GM18867 (cell line): ENCODE measurements around the gene MAPK8IP1.

Experiments
- ATAC-seq: cut with Tn5 transposase; IDR thresholded peaks from one replicate; pipeline ENCODE4 v1.9.1; 2021; ENCODE audit warnings: mild to moderate bottlenecking, moderate library complexity; ENCODE audit not compliant: unreplicated experiment

Gene MAPK8IP1

DNA sequence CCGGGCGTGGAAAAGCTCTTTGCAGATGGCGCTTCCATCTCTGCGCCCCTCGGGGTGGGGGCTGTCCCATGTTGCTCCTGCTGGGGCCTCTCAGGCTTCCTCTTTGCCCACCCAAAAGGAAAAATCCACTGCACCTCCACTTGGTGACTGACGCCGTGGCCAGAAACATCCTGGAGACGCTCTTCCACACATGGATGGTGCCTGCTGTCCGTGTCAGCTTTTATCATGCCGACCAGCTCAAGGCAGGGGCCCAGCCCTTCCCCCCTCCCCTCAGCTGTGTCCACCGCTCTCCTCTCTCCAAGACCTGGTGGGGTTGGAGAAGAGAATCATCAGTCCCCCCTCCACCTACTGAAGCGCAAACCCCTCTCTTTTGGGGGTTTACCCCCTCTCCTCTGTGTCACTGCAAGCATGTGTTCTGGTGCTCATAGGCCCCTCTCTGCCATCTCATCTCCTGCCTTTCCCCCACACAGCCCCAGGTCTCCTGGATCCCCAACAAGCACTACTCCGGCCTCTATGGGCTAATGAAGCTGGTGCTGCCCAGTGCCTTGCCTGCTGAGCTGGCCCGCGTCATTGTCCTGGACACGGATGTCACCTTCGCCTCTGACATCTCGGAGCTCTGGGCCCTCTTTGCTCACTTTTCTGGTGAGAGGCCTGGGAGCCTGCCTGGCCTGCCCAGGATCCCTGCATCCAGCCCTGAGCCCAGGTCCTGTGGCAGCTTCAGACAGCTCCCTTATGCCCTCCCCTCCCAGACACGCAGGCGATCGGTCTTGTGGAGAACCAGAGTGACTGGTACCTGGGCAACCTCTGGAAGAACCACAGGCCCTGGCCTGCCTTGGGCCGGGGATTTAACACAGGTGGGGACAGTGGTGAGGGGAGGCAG is 38.8 kb downstream of the MAPK8IP1 start:
- ATAC-seq: no peak

DNA sequence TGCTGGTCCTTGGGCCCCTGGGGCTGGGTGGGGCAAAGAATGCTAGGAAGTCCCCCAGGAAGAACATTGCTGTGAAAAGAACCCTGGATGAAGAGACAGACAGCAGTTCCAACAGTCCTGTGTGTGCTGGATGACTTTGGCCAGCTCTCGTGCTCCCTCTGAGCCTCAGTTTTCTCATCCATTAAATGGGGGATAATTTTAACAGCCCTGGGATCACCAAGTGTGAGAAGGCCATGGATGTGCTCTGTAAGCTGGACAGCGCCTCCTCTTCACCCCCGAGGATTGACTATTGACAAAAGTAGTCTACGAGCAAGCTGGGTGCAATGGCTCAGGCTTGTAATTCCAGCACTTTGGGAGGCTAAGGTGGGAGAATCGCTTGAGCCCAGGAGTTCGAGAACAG is 39.5 kb downstream of the MAPK8IP1 start:
- ATAC-seq: no peak

DNA sequence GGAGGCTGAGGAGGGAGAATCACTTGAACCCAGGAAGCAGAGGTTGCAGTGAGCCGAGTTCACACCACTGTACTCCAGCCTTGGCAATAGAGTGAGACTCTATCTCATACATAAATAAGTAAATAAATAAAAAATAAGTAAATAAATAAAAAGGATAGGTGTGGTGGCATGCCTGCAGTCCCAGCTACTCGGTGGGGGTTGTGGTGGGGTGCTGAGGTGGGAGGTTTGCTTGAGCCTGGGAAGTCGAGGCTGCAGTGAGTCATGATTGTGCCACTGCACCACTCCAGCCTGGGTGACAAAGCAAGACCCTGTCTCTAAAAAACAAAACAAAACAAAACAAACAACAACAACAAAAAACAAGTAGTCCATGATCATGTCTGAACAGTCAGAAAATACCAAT is 40.1 kb downstream of the MAPK8IP1 start:
- ATAC-seq: no peak

DNA sequence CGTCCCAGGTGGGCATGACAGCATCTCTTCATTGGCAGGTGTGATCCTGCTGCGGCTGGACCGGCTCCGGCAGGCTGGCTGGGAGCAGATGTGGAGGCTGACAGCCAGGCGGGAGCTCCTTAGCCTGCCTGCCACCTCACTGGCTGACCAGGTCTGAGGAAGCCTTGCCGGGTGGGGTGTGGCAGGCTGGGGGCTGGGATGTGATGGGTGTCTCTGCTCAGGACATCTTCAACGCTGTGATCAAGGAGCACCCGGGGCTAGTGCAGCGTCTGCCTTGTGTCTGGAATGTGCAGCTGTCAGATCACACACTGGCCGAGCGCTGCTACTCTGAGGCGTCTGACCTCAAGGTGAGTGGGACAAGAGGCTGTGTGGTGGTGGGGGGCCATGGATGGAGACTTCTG is 40.5 kb downstream of the MAPK8IP1 start:
- ATAC-seq: no peak

DNA sequence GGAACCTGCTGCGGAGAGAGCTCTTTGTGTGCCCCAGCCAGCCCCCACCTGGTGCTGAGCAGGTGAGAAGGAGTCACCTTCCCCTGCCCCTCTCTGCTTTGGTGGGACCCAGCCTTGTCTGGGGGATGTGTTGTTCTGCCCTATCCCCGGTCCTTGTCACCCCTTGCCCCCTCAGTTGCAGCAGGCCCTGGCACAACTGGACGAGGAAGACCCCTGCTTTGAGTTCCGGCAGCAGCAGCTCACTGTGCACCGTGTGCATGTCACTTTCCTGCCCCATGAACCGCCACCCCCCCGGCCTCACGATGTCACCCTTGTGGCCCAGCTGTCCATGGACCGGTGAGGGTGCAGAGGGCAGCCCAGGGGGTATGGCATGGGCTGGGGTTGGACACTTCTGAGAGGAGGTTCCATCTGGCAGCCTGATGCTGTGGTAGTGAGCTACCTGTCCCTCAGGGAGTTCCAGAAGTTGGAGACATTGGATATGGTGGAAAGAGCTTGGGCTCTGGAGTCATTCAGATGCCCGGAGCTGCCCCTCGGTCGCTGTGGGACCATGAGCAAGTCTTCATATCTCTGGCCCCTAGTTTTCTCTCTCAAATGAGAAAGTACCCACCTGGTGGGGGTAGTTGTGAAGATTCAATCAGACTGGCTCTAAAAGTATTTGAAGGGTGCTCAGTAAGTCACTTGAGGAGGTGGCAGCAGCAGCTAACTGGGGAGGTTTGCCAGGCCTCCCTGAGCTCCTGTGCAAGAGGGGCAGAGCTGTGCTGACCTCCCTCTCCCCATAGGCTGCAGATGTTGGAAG is 41.3 kb downstream of the MAPK8IP1 start:
- no peak for ATAC-seq

DNA sequence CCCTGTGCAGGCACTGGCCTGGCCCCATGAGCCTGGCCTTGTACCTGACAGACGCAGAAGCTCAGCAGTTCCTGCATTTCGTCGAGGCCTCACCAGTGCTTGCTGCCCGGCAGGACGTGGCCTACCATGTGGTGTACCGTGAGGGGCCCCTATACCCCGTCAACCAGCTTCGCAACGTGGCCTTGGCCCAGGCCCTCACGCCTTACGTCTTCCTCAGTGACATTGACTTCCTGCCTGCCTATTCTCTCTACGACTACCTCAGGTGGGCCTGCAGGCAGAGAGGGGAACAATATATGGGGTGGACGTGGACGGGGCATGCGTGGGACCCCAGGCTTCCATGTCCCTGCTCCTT is 41.9 kb downstream of the MAPK8IP1 start:
- no peak for ATAC-seq

DNA sequence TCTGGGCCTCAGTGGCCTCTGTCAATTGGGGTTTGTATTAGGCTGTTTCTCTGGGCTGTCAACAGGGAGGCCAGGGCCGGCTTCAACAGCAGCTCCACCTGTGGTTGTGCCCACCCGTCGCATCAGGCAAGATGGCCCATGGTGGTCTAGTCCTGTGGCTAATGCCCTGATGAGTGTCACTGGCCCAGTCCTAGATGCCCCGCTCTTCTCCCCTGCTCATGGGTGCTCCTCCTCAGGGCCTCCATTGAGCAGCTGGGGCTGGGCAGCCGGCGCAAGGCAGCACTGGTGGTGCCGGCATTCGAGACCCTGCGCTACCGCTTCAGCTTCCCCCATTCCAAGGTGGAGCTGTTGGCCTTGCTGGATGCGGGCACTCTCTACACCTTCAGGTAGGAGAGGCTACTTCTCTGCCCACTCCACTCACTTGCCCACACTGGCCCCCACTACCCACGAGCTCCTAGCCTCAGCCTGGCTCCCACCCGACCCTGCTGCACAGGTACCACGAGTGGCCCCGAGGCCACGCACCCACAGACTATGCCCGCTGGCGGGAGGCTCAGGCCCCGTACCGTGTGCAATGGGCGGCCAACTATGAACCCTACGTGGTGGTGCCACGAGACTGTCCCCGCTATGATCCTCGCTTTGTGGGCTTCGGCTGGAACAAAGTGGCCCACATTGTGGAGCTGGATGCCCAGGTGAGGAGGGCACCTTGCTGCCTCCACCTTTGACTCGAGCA is 42.4 kb downstream of the MAPK8IP1 start:
- ATAC-seq: no peak

DNA sequence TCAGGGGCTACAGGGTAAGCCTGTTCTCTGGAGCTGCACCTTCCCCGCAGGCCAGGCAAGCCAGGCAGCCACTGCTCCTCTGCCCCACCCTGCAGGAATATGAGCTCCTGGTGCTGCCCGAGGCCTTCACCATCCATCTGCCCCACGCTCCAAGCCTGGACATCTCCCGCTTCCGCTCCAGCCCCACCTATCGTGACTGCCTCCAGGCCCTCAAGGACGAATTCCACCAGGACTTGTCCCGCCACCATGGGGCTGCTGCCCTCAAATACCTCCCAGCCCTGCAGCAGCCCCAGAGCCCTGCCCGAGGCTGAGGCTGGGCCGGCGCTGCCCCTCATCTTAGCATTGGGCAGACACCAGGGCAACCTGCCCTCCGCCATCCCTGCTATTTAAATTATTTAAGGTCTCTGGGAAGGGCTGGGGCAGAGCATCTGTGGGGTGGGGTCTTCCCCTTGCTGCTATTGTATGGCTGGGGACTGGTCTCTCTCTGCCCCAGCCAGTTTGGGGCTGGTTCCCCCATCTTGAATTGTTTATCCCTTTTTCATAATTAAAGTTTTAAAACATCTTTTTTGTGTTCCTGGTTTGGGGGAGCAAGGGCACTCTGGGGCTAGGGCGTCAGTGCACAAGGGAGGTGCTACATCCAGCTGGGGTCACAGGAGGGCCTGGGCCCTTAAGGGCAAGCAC is 43.2 kb downstream of the MAPK8IP1 start:
- ATAC-seq: no peak

DNA sequence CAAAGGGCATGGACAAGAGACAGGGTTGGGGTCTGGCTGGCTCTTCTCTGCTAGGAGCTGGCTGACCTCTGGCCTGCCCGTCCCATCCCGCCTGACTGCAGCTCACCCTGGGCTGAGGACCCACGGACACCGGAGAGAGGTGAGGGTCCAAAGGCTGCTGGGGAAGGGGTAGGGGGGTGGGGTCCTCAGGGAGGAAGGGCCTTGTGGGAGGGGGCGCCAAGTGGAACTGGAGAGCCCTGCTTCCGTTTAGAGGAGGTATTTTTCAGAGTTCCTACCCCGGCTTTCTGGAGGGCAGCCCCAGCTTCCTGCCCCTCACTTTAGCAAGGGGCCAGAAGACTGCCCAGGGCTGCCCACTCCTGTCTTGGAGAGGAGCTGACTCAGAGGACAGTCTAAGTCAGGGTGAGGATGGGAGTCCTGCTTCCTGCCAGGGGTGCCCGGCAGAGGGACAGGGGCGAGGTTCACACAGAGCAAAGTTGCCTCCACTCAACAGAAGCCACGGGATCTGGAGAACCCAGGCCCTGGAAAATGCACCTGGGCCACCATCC is 44.1 kb downstream of the MAPK8IP1 start:
- no peak for ATAC-seq

DNA sequence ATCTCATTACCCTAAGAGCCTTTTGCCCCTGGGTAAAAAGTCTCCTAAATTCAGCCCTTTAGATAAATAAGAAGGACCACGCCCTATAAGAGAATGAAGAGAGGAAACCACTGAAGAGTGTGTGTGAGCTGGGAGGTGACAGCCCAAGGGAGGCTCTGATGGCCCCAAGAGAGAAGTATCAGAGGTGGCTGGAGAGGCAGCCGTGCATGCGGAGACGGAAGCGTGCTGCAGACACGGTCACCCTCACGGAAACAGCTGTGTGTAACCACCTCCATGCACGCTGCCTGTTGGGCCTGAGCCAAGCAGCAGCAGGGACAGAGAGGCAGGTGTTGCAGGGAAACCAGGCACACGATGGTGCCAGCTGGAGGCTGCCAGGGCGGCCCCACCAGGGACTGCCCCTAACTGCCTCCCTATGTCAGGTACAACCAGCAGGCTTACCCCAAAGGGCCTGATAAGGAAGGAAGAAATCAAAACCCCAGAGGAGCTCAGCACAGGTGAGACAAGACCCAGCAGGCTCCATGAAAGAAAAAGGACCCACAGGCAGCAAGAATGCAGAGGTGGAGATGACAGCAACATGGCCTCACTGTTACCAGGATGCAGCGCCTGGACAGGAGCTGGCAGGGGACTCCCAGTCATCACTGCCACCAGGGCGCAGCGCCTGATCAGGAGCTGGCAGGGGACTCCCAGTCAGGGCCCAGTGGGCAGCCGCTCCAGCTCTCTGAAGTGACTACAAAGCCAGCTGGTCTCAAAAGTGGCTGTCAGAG is 44.8 kb downstream of the MAPK8IP1 start:
- ATAC-seq: peak; percentile 95

DNA sequence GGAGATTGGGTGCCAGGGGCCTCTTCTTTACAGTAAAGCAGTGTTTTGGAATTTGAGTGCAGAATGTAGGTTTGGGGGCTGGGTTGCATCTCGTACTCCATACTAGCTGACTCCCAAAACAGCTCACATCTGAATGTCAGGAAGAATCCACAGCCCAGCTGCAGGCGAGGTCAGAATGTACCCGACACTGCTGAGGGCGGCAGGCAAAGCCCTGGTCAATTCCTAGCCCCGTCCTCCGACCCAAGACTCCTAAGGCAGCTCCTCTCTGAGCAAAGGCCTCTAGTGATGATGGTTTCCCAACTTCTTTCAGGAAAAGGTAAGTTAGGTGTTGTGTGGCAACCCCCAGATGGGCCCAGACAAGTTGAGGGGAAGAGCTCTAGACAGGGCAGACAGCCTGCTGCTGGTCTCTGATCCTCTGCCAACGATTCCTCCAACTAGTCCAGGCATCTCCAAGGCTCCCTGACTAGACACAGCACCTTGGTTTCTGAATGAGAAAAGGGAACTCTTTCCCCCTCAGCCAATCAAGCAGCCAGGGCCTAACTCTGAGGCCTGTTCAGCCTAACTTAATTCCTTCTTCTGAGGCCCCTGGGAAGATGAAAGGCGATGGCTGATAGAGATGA is 45.6 kb downstream of the MAPK8IP1 start:
- no peak for ATAC-seq

DNA sequence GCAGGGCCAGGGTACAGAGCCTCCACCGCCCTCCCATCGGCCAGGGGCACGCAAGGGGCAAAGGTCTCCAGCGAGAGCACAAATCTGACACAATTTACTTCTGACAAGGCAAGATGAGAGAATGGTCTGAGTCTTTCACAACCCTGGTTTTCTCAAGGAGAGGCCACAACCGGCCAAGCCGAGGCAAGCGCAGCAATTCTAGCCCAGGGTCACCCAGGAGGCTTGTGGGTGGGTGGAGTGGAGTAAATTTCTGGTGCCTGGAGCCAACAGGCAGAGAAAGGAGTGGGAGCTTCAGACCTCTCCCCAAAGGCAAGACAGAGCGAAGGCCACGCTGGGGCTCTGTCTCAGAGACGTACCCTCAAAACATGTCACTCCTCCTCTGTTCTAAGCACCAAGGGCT is 46.3 kb downstream of the MAPK8IP1 start:
- ATAC-seq: no peak

DNA sequence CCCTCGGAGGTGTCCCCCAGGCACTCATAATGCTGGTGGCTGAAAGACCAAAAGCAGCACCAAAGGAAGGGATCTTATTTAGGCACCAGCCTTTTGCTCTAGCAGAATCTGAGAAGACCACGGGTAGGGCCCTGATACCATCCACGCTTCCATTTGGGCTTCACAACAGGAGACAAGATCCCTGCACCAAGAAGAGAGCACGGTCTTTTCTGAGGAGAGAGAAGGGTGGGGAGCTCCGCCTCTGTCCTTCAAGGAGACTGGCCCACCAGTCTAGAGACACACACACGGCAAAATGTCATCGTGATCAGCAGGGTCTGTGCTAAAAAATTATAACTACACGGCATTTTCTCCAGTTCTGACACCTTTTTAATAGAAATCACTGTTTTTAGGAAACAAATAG is 46.8 kb downstream of the MAPK8IP1 start:
- no peak for ATAC-seq

DNA sequence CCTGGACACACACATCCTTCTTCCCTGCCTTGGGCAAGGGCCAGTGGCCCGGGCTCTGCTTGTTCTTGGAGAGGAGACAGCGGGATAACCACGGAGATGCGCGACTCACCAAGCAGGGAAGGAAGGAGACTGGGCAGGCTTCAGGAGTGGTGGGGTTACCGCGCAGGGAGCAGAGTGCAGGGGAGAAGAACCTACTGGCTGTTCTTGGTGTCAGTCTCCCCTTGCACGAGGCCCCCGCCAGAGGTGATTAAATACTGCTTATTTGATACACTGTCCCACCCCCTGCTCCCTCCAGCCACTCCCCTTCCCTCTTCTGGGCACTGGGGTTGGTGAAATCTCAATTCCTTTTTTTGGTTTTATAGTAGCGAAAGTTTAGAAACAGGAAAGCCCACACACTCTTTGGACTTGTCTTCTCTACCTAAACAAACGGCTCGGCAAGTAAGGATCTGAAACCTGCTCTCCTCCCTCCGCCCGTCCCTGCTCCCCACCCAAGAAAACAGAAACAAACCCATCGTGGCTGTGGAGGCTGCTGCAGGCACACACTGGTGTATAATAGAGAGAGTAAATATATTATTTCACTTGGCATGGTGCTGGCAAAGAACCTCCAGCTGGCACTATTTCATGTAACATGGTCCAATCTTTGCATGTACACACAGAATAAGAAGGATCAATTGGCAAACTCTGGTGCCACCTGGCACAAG is 47.8 kb downstream of the MAPK8IP1 start:
- ATAC-seq: no peak

DNA sequence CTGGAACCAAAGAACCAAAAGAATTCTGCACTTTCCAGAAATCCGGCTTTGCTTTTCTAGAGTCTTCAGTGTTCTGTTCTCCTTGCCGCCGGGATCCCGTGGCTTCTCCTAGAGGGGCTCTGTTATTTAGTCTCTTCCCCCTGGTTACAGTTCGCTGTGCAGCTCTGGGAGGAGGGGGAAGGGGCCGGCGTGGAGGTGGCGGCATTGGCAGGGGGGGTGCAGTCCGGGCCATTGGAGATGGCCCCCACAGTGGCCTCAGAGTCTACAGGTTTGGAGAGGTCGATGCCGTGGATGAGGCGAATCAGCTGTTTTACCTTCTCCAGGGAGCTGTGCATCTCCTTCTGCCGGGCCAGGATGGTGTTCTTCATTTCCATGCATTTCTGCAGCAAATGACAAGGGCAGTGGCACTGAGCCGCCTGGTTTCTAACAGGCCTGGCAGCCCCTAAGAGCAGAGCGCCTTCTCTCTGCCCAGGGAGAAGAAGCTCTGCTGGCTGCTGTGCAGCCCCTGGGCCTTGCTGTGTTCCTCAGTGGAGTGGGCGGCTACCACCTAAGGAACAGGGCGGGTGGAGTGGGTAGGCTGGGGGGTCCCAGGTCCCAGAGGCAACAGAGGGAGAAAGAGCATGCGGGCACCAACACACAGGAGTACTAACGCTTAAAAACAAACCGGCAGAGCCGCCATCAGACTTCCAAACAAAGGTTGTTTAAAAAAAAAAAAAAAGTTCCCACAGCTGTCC is 48.6 kb downstream of the MAPK8IP1 start:
- no peak for ATAC-seq

DNA sequence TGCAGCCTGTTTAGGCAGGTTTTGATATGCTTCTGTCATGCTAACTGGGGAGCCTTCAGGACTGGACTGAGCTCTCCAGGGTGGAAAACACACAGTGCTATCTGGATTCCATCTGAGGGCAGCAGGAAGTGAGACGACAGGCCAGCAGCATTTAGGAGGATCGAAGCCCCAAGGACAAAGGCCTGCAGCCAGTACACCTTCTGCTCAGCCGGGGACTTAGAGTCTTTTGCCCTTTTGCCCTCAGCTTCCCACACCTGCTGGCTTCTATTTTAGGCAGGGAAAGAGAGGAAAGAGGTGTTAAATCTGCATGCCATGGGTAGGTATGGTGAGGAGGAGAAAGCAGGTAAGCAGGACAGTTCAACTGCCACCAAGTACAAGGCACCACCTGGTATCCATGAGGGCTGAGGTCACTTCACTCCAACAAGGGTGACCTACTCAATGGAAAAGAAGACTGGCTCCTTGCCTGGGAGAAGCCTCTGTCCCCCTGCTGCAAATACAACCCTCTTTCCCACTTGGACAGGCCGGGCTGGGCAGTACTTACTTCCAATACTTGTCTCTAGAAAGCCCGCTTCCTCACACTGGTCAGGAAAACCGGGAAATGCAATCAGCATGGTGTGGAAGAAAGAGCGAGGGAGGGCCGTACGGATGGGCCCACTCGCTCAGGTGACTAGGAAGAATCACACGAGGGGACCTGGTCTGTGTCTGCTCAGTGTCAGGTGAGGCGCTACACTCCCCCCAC is 49.3 kb downstream of the MAPK8IP1 start:
- no peak for ATAC-seq

DNA sequence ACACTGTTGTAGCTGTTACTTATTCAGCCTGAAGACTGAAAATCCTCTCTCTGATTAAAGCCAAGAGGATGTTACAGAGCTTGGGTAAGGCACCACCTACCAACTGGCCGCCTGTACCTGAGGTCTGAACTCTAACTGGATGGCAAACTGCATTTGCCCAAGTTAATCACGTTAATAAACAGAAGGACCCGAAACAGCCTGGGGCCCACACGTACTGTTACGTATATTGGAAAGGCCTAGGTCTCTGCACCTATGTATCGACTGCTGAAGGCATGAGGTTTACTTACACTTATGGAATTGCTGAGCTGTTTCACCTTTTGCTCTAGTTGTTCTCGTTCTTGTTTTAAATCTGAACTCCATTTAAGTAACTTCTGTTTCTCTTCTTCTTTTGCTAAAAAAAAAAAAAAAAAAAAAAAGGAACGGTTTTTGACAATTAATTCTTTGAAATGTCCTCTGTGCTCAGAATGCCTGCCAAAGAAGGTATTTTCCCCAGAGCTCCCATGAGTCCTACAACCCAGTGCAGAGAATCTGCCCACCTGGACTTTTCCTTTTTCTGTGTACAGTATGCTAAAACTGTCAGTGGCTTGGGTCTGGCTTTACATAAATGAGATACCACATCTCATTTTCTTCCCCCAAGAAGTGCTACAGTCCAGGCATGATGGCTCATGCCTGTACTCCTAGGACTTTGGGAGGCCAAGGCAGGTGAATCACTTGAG is 50.1 kb downstream of the MAPK8IP1 start:
- ATAC-seq: no peak
